Activated B cell treated with CpG ODN at 0.5 μM for 24 hours (primary cell): Measurements from ENCODE around the gene C5orf58. TPM values are rescaled to one million over a fixed set of nuclear protein-coding genes. Genes with fewer than 3 reads are reported as not detected.

ENCODE experiments used
- ATAC-seq: fragments of 200-7000 bp; cut with Tn5 transposase; one replicate; pipeline ENCODE4 v1.10.0; 2021; ENCODE audit warnings: low read depth, mild to moderate bottlenecking, moderate library complexity
- CTCF ChIA-PET: fragments of 350-600 bp; sonication (Branson Sonifier 250); formaldehyde crosslinking; loops from one replicate; lab custom pipeline; 2021; ENCODE audit warnings: antibody characterized with exemption; lab: Charles Lee
- POLR2A ChIA-PET: fragments of 350-600 bp; sonication (Branson Sonifier 250); formaldehyde crosslinking; loops from one replicate; lab custom pipeline; 2021; ENCODE audit warnings: antibody characterized with exemption; lab: Charles Lee
- DNase-seq: peaks from one replicate; pipeline ENCODE4 v3.0.0; 2022
- H3K27ac Mint-ChIP-seq: one replicate; pipeline ENCODE4 v1.8.0; 2020; ENCODE audit warnings: mixed read lengths
- H3K27me3 Mint-ChIP-seq: one replicate; pipeline ENCODE4 v1.8.0; 2021; ENCODE audit warnings: mixed read lengths
- H3K36me3 Mint-ChIP-seq: one replicate; pipeline ENCODE4 v1.8.0; 2021; ENCODE audit warnings: low read depth, mixed read lengths
- H3K4me1 Mint-ChIP-seq: one replicate; pipeline ENCODE4 v1.8.0; 2021; ENCODE audit warnings: mixed read lengths
- H3K4me3 Mint-ChIP-seq: one replicate; pipeline ENCODE4 v1.8.0; 2020; ENCODE audit warnings: mild to moderate bottlenecking, mixed read lengths
- H3K9me3 Mint-ChIP-seq: one replicate; pipeline ENCODE4 v1.8.0; 2020; ENCODE audit warnings: mixed read lengths
- CTCF ChIP-seq: fragments of 200-600 bp; IDR thresholded peaks from one replicate; pipeline ENCODE4 v1.8.0; 2022; ENCODE audit warnings: antibody characterized with exemption, mild to moderate bottlenecking
- intact Hi-C: fragments of 100-400 bp; cut with micrococcal nuclease; formaldehyde crosslinking; loops from one replicate; pipeline ENCODE4 v1.15.1; 2024
- total RNA-seq: library from RNA; stranded (reverse); gene quantifications from 2 replicates; pipeline ENCODE4 v1.2.3, GENCODE V29; 2022

The C5orf58 gene
- total RNA-seq, 1 donor from 2014 or later = not detected

GRCh38 chr5:170268153-170268689, 35.4 kb downstream of the C5orf58 start:
- no peak for TF ChIP-seq CTCF
- ChIA-PET CTCF (interaction anchor here (0.8 to 15.7 kb wide), 18 partner anchors 8 to 152 kb away, joined by 3 to 289 read pairs (median 7); partner anchors contain the start of gene LCP2), POLR2A (interaction anchor here (0.6 to 2.4 kb wide), 4 partner anchors 9 to 70 kb away, joined by 3 to 11 read pairs (median 6); no protein-coding TSS in a partner anchor)
- ATAC-seq = no peak
- H3K27ac Mint-ChIP-seq = no peak overlapping the region
- intact Hi-C loops = loop anchor here (1.0 to 2.0 kb wide), 6 partner anchors 9 to 167 kb away; no protein-coding TSS in a partner anchor
- no peaks in the 10 kb centered on the region for H3K27me3 Mint-ChIP-seq
- no peaks in the 10 kb centered on the region for H3K9me3 Mint-ChIP-seq
- H3K4me3 Mint-ChIP-seq = peak overlapping the region; percentile 4
- DNase-seq = no peak
- H3K4me1 Mint-ChIP-seq = peaks cover 23% of the 10 kb centered on the region
- no peaks in the 10 kb centered on the region for H3K36me3 Mint-ChIP-seq

- Mint-ChIP-seq H3K4me1 (peaks cover 23% of the 10 kb centered on the region), H3K9me3 (no peaks in the 10 kb centered on the region), H3K4me3 (no peak overlapping the region), H3K36me3 (no peaks in the 10 kb centered on the region), H3K27ac (no peak overlapping the region), H3K27me3 (no peaks in the 10 kb centered on the region)
- no peak for ATAC-seq
- ChIA-PET POLR2A (interaction anchor here (0.6 to 2.4 kb wide), 4 partner anchors 8 to 70 kb away, joined by 3 to 11 read pairs (median 6); no protein-coding TSS in a partner anchor), CTCF (interaction anchor here (0.6 to 15.7 kb wide), 13 partner anchors 8 to 152 kb away, joined by 3 to 289 read pairs (median 8); partner anchors contain the start of gene LCP2)
- DNase-seq = no peak
- intact Hi-C loops = loop anchor here (1.0 to 2.0 kb wide), 6 partner anchors 8 to 168 kb away; no protein-coding TSS in a partner anchor
- no peak for TF ChIP-seq CTCF
These were observed 36.1 kb downstream of the C5orf58 start for GRCh38 chr5:170268884-170269283.

- TF ChIP-seq CTCF = no peak
- H3K27me3 Mint-ChIP-seq = no peaks in the 10 kb centered on the region
- no peak overlapping the region for H3K27ac Mint-ChIP-seq
- peaks cover 25% of the 10 kb centered on the region for H3K4me1 Mint-ChIP-seq
- no peaks in the 10 kb centered on the region for H3K9me3 Mint-ChIP-seq
- H3K36me3 Mint-ChIP-seq = no peaks in the 10 kb centered on the region
- ChIA-PET POLR2A (interaction anchor here (2.4 kb wide), 1 partner anchor 69 kb away, joined by 9 read pairs; no protein-coding TSS in a partner anchor), CTCF (interaction anchor here (1.1 to 15.7 kb wide), 9 partner anchors 13 to 151 kb away, joined by 3 to 289 read pairs (median 9); no protein-coding TSS in a partner anchor)
- no peak overlapping the region for H3K4me3 Mint-ChIP-seq
- ATAC-seq (no peak), DNase-seq (no peak)
- intact Hi-C loops = loop anchor here (2.0 kb wide), 1 partner anchor 169 kb away; no protein-coding TSS in a partner anchor
These were observed 36.8 kb downstream of the C5orf58 start for GRCh38 chr5:170269579-170269978.

- no peak overlapping the region for H3K27ac Mint-ChIP-seq
- H3K36me3 Mint-ChIP-seq = no peaks in the 10 kb centered on the region
- H3K27me3 Mint-ChIP-seq = no peaks in the 10 kb centered on the region
- H3K4me3 Mint-ChIP-seq = no peak overlapping the region
- CTCF ChIA-PET = interaction anchor here (3.7 to 15.7 kb wide), 2 partner anchors 64 to 69 kb away, joined by 18 to 289 read pairs; no protein-coding TSS in a partner anchor
- no peak for DNase-seq
- ATAC-seq = no peak
- POLR2A ChIA-PET = no interaction called here
- no peak for TF ChIP-seq CTCF
- H3K4me1 Mint-ChIP-seq = peaks cover 31% of the 10 kb centered on the region
- H3K9me3 Mint-ChIP-seq = no peaks in the 10 kb centered on the region
- intact Hi-C loops = no loop called here
These were observed 37.7 kb downstream of the C5orf58 start for GRCh38 chr5:170270293-170271069.
